ENCODE data around the gene RUNDC3A.

DNA sequence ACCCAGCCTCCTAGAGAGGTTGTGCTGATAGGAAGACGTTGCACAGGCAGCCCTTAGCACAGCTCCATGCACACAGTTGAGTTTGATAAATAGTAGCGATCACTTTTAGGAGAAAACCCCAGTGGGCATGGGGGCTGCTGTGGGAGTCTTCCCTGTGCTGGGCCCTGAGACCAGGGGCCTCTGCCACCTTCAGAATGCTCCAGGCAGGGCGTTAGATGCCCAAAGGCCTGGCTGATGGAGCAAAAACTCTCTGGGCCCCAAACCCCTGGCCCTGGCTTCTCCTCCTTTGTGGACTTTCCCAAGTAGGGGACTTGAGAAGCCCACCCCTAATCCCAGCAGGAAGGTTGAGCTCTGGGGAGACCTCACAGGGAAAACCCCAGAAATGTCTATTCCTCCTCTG is 26.1 kb upstream of the RUNDC3A start:
- TF ChIP-seq, protein P1, sequence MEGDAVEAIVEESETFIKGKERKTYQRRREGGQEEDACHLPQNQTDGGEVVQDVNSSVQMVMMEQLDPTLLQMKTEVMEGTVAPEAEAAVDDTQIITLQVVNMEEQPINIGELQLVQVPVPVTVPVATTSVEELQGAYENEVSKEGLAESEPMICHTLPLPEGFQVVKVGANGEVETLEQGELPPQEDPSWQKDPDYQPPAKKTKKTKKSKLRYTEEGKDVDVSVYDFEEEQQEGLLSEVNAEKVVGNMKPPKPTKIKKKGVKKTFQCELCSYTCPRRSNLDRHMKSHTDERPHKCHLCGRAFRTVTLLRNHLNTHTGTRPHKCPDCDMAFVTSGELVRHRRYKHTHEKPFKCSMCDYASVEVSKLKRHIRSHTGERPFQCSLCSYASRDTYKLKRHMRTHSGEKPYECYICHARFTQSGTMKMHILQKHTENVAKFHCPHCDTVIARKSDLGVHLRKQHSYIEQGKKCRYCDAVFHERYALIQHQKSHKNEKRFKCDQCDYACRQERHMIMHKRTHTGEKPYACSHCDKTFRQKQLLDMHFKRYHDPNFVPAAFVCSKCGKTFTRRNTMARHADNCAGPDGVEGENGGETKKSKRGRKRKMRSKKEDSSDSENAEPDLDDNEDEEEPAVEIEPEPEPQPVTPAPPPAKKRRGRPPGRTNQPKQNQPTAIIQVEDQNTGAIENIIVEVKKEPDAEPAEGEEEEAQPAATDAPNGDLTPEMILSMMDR (IDR thresholded peaks at IDR 0.05; ENCODE audit: borderline replicate concordance, extremely low read depth, low read length, poor library complexity, severe bottlenecking): no peak
- TF ChIP-seq EZH2 (IDR thresholded peaks at IDR 0.05; ENCODE audit: borderline replicate concordance, low read depth, low read length, severe bottlenecking): no peak
